Hippocampal formation (tissue), 2 donors: ENCODE measurements around the gene ELMO1.

Experiments
- DNase-seq, 2 donors: peaks; one replicate each; lab custom pipeline; 2025; lab: John Stamatoyannopoulos, UW

ELMO1 gene

DNA sequence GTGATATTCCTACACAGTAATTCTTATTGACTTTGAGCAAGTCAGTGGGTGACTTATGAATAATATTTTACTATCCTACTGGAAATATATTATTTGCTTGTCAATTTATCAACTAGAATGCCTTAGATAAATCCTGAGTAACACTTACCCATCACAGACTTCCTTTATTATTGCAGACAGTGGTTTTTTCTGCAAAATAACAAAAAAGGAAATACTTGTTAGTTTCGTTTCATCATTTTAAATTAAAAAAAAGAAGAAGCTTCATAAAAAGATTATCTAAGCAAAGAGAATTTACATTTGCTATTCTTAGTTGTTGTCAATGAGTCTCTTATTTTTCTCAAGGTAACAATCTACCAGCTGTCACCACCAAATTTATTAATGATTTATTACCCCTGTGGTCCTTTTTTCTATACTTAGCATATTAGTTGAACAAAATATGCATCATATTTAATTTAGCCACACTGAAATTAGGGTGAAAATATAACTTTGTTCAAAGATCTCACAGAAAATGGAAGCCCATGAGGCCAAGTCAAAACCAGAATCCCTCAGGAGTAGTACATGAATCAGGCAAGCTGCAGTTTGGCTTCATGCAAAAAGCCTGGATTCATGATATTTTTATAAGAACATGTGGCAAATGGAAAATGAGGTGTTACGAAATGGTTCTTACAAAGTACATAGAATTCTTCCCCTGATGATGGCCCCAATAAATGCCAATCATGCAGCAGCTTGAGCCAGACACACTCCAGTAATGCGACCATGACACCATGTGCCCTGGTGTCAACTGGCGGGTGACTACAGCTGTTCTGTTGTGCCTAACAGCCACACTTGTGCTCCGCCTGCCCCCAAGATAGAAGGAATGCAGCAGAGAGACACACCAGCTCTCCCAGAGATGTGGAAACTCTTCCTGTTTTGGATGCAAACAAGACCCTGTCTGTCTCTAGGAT lies 132.6 kb downstream of the ELMO1 start:
- DNase-seq = no peak

DNA sequence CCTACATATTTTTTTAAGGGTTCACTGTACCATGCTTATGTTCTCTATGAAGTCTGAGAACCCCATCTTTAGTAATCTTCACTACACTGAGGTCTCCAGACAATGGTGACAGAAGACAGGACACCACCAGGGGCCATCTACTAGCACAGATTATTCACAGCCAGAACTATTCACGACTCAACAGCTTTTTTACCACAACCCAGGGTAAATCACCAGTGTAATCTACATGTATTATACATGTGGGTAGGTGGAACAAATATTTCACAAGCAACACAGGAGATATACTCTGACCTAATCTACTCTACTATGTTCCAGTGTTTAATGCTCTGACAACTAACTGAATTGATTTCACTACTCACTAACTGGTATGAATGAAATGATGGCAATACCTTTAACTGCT lies 136.1 kb downstream of the ELMO1 start:
- no peak for DNase-seq

DNA sequence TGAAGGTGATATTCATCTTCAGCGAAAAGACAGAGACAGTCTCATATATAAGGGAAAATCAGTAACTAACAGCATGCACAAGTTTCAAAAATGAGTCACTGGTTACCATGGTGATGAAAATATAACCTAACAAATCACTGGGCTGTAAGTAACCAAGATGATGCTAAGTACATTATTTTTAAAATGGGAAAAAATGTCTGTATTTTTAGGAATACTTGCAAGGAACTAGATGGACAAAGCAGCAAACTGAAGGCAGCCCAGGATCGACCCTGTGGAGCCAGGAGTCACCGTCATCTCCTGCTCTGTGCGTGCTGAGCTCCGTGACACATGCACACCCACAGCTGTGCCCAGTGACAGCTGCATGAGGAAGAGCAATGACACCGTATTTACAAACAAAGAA lies 137.3 kb downstream of the ELMO1 start:
- peak in 1 of 2 donors; percentile 29 for DNase-seq

DNA sequence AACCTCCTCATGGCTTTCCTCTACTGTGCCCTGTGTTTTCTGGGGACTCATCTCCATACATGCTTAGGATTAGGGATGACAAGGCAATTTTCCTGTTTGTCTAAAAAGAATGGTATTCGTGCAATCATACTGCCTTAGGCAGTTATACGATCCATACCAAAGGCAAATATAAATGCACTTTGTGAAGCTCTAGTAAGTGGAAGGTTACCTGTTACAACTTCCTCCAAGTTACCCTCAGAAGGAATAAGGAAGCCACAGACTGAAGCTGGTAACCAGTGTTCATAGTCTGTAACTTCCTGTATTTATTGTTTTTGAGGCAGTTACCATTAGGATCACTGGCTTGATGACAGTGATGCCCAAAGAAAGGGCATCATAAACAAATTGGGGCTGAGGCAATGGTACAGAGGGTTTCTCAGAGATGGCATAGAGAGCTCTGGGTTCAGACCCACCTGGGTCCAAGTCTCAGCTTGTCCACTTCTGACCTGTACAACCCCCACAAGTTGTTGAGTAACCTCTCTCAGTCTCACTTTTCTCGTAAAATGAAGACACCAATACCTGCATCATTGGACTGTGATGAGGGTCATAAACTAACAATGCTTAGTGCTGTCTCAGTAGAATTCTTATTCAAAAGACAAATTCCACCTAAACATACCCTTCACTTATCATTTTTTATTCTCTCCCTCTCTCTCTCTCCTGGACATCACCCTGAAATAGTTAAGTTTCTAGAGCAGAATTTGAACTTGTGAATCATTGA lies 138.2 kb downstream of the ELMO1 start:
- DNase-seq = no peak

DNA sequence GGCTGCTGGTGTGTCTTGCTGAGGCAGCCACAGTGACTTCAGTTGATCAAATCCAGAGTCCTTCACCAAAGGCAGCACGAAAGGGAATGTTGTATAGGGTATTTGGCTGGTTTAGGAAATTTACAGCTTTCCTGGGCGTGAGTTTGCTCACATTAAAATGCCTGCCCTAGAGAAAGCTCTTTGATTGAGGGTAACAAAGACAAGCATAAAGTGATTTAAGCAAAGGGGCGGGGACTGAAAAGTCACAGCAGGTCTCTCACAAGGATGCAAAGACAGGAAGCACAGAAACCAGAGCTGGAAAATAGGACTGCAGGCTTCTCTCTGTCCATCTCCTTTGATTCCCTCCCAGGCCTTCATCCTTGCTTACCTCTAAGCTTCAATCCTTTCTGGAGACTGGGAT lies 139.2 kb downstream of the ELMO1 start:
- no peak for DNase-seq

DNA sequence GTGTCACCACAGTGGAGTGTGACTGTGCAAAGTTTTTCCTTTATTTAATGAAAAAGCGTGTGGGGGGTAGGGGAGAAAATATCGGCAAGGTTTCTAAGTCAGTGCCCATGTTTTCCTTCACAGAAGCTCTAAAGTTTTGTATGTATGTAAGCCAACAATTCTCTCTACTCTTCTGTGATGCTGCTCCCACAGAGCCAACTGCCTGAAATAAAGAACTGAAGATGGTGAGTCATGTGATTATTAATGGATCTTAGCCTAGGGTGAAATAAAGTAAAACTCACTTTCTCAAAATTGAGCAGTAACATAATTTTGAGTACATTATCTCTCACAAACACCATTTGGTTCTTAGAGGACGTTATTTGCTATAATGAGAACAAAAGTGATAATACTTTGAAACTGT lies 143.7 kb downstream of the ELMO1 start:
- no peak for DNase-seq

DNA sequence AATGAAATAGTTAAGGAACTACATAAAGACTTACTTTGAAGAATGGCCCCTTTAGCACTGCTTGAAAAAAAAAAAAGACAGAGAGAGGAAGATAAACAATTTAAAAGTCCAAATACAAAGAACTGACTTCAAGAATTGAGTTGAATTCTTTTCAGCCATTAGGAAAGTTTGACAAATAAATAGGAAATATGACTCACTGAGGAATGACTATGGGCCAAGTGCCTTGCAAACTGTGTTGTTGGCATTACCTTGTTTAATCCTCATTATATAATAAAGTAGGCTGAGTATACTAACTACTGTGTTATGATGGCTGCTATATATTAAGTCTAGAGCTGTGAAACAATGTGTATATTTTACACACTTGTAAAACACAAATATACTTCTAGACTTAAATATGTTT lies 151.1 kb downstream of the ELMO1 start:
- DNase-seq = no peak

DNA sequence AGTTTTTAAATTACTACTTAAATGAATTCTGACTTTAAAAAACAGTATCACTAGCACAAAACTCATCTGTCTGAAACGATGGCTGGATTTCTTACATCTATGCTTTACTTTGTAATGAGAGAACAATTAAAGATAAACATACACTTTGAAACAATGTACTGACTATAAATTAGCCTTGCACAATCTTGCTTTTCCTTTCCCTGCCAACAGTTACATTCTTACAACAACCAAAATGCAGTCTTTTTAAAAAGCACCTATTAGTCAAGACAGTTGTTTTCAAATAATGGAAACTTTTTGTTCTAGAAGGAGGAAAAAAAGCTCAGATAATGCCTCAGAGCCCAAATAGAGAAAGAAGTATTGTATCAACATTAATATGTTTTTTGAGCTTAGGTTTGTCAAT lies 153.3 kb downstream of the ELMO1 start:
- no peak for DNase-seq

DNA sequence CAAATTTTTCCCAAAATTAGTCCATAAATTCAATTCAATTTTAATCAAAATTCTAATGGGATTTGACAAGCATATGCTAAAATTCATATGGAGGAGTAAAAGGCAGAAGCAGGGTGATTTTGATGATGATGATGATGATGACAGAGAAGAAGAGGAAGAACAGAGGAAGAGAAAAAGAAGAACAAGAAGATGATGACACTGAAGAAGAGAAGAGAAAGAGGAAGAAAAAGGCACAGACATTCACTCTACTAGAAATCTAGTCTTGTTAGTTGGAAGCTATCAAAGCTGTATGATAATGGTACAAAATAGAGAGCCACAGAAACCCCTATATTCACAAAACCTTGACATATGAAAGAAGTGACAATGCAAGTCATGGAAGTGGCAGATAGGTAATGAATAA lies 157.9 kb downstream of the ELMO1 start:
- DNase-seq = no peak

DNA sequence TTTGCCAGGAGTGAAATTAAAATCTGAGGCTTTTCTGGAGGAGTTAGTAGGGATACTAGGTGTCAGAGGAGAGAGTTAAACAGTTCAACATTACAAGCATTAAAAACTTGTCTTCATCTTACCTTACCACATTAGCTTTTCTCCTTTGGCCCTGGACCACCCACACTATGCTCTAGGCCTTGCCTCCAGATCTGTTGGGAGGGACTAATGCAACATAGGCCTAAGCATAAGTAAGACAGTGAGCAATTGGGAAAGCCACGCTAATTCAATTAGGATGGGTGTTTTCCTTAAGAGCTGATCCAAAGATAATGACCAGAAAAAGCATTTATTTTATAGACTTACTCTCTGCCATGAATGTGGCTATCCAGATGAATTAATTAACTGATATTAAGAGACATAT lies 158.9 kb downstream of the ELMO1 start:
- DNase-seq = no peak

DNA sequence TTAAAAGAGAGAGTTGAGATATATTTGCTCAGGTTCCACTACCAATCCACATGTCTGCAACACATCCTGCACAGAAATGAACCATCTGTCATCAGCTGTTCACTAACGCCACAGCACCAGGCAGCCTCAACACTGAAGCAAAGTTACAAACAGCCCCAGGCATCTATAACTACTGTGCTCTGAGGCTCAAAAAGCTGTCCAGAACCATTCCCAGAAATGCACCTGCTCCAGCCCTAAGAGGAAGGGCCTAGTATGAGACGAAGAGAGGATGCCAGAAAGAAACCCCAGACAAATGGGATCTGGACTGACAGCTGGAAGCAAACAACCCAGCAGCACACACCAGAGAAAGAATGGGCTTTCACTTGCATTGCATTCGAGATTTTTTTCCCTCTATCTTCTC lies 159.3 kb downstream of the ELMO1 start:
- no peak for DNase-seq

DNA sequence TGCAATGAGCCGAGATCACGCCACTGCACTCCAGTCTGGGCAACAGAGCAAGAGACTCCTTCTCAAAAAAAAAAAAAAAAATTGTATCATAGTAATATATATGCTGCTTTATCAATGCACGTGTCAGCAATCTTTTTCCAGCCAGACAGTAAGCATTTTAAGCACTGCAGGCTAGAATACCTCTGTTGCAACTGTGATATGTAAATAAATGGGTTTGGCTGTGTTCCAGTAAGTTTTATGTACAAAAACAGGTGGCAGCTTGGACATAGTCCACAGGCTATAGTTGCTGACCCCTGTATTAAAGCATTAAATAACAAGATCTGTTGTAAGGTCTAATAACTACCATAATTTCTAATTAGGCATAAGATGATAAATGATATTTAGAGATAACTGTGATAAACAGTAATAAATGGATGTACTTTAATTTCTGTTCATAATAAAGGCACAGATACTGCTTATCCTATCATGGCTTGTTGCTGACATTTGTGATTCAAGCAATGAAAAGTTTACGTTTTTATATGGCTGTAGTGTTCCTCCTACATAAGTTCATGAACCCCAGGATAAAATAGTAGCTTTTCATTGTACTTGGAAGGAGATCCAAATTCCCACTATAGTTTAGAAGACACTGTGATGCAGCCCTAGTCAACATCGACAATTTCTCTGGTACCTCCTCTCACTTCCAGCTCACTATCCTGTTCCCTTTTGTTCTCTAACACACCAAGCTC lies 161.4 kb downstream of the ELMO1 start:
- no peak for DNase-seq

DNA sequence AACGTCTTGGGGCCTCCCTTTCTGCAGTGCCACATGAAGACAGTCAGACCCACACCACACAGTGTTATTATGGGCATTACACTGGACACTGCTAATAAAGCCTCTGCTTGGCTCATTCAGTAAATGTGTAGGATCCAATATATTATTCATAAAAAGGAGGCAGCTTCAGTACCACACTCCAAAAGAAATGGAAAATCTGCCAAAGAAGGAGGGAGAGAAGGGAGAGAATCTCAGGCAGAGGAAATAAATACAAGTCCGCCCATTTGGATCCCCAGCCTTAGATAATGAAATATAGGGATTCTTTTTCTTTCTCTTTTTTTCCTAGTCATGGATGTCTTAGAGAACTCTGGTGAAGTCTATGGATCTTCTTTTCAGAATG lies 162.2 kb downstream of the ELMO1 start:
- DNase-seq = no peak

DNA sequence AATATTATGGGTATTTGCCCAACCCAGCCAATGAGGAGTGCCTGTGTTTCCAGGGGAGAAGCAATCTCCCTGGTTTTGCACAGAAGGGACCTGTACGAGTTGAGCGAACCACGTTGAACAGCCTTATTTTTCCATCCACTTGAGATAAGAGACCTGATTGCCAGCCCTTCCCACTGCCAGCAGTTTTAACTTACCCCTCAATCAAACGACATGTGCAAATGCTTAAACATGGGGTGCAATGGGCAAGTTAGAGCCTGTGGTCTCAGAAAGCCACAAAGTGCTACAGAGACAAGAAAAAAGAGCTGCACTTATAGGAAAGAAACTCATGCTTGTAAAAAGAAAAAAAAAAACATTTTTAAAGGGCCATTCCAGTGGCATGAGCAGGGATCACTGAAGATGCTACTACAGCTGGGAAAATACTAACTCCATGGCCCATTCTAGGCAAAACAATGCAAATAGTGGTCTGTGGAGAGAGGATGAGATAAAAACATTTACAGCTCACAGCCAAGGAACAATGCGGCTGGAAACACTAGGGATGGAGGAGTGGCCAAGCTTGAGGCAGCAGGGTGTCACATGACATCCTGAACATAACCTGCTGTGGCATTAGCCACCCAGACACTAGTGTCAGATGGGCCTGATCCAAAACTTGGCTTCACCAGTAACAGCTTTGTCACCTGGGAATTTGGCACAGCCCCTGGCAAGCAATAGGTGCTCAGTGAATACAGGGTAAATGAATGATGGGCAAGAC lies 162.8 kb downstream of the ELMO1 start:
- peak in 1 of 2 donors; percentile 29 for DNase-seq

DNA sequence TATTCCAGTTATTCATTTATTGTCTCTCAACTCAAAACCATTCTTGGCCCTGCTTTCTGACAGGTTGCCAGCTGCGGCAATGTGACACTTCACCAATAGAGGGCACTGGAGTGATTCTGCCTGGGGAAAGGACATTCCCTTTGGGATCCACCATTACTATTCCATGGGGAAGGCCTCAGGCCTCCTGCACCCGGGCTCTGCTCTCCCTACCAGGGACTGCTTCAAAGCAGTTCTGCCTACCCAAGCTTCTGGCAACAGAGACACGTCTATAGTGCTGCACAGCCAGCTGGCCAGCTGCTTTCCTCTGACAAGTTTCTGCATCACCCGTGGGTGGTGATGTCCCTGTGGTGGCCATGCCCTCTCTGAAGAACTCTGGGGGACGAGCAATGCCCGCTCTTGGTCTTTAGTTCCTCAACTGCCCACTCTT lies 163.8 kb downstream of the ELMO1 start:
- peak in 1 of 2 donors; percentile 70 for DNase-seq

DNA sequence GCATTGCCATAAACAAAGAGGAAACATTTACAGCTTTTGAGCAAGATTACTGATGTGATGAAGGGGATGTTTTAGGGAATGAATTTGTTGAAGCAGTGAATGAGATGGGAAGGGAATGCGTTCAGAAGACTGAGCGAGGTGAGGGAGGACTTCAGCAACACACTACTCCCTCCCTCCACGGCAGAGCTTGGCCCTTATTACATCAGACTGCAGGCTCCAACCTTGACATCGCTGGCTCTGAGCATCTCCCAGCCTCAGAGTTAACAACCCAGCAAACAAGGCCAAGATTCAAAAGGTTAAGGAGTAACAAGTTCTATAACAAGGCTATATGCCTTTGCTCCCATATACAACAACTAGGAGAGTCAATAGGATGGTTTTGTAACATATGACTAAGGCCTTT lies 164.4 kb downstream of the ELMO1 start:
- no peak for DNase-seq

DNA sequence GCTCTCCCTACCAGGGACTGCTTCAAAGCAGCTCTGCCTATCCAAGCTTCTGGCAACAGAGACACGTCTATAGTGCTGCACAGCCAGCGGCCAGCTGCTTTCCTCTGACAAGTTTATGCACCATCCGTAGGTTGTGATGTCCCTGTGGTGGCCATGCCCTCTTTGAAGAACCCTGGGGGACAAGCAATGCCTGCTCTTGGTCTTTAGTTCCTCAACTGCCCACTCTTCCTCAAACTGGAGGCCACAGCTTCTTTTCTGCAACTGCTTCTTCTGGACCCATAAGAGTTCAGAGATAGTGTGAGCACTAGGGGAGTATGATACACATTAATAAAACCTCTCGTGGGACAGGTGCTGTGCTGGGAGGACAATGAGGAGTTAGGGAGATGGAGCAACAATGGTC lies 164.9 kb downstream of the ELMO1 start:
- DNase-seq = no peak

DNA sequence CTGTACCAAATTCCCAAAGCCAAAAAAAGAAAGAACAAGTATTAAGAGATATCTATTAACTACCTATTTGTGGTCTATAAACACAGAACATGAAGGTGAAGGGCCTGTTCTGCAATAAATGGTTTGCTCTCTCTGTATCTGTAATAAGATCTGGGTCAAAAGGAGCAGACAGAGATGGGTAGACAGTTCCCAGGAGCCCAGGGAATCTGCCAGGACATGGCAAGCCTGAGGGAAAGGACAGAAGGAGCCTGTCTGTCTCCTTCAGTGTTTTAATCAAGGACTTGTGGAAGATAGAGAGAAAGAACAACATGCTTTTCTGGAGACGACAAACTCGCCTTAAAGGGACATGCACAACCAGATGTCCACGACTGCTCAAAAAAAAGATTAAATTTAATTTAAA lies 165.7 kb downstream of the ELMO1 start:
- no peak for DNase-seq

DNA sequence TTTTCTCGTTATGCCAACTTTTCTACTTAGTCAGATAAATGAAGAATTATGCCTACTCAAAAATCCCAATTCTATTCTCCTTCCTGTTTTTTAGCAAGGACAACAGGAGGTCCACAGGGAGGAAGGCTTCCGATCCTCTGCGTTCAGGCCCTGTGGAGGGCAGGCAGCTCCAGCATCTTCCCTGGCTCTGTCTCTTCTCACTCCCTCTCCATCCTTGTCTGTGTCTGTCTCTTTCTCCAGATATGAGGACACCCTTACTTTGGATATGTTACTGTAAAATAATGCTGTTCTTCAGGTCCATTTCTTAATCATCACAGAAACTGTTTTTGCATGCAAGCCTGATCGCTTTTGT lies 166.6 kb downstream of the ELMO1 start:
- DNase-seq = peak in 1 of 2 donors; percentile 59

DNA sequence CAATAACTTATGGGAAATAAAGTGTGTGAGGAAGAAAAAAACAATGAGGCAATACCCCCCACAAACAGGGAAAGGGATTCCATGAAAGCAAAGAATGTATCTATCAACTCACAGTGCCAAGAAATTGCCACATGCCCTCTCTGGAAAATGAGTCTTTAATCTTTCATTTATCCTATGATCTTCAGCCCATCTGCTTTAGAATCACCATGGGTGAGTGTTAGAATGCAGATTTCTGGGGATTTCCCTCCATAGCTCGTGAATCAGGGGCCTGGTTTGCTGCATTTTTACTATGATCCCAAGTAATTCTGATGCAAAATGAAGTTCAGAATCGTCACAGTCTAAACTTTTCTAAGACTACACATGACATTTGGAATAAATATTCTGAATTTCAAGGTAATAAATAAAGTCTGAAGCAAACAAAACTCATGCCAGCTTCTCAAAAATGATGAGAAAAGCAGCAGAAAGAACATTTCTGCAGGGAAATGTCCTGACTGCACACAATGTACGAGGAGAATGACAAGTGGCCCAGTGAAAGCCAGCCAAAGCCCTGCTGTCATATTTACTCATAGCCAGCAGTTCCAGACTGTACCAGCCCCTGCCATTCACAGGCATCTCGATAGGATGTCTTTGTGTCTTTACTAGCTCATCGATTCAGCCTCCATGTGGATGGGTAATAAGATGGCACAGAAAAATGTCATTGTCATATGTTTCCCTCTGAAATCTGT lies 167.1 kb downstream of the ELMO1 start:
- DNase-seq = peak; percentile 77 to 97

DNA sequence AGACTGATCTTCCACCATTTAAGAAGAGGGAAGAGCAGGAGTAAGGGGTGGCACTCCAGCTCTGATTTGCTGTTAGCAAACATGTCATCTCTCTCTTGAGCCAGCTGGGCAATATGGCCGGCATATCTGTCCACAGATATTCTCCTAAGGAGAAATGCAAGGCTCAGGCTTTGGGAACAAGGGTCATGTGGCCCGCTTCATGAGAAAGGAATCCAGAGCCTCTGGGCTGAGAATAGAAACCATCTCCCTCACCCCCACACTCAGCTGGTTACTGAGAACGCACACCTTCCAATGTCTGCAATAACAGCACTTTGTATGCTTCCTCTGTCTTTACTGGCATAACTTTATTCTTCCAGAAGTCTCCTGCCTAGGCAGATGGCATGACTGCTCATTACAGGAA lies 171.2 kb downstream of the ELMO1 start:
- no peak for DNase-seq
